Erythroblast (primary cell): ENCODE results near the gene ATXN10.

Experiments
- GATA1 ChIP-seq: IDR thresholded peaks from 2 replicates; pipeline ENCODE4 v1.6.1; 2011; ENCODE audit warnings: low read depth, mild to moderate bottlenecking, control low read depth, low read length, moderate library complexity
- POLR2A ChIP-seq: IDR thresholded peaks from 2 replicates; pipeline ENCODE4 v1.6.1; 2011; ENCODE audit warnings: mild to moderate bottlenecking, low read length

GRCh38 chr22:45857519-45857918 lies 185.9 kb downstream of the ATXN10 start:
- TF ChIP-seq POLR2A (no peak), GATA1 (no peak)
